Measurements from ENCODE around the gene RNF26.
A peak's percentile ranks its signal among the peaks of the same experiment; 100 is the strongest.

The RNF26 gene

GRCh38 chr11:119363851-119364590 lies 29.7 kb downstream of the RNF26 start:
- POLR2A ChIA-PET = no interaction called here

GRCh38 chr11:119365071-119365591 lies 30.8 kb downstream of the RNF26 start:
- Histone ChIP-seq H3K27ac (ENCODE audit: insufficient read depth in 1 of 2, low read depth in 1 of 2, low read length in 2 of 2, poor library complexity in 1 of 2, severe bottlenecking in 2 of 2) (no peak overlapping the region), H3K4me1 (ENCODE audit: control extremely low read depth in 1 of 4, control insufficient read depth in 4 of 4, insufficient read depth in 4 of 4, low read length in 3 of 4) (peaks cover 0 to 26% (median 13%) of the 10 kb centered on the region in 4 experiments), H3K27me3 (replicated peaks in 2 of 5; ENCODE audit: control insufficient read depth in 4 of 5, insufficient read depth in 5 of 5, low read length in 4 of 5) (peaks cover 3 to 50% (median 29%) of the 10 kb centered on the region in 5 experiments), H3K9me3 (ENCODE audit: control extremely low read depth in 1 of 5, control insufficient read depth in 4 of 5, insufficient read depth in 2 of 5, low read depth in 1 of 5, low read length in 4 of 5) (no peaks in the 10 kb centered on the region), H3K4me3 (ENCODE audit: control insufficient read depth in 1 of 7, extremely low read depth in 1 of 7, insufficient read depth in 4 of 7, low read depth in 2 of 7, low read length in 6 of 7) (no peak overlapping the region), H3K36me3 (ENCODE audit: control insufficient read depth in 4 of 4, insufficient read depth in 4 of 4, low read length in 3 of 4) (no peaks in the 10 kb centered on the region)
- ChIA-PET CTCF (interaction anchor here (1.2 to 2.1 kb wide), 8 partner anchors 9 to 110 kb away, joined by 3 to 12 read pairs (median 5); partner anchors contain the start of gene USP2), POLR2A (no interaction called here)
- DNase-seq = no peak
- WGBS (ENCODE audit: insufficient coverage) = 89% methylated on average over 6 of the region's 6 CpGs

More at GRCh38 chr11:119363851-119364590, 29.7 kb downstream of the RNF26 start:
- WGBS (ENCODE audit: insufficient coverage) = 2% methylated on average over 59 of the region's 88 CpGs
- H3K27ac ChIP-seq (ENCODE audit: insufficient read depth in 1 of 2, low read depth in 1 of 2, low read length in 2 of 2, poor library complexity in 1 of 2, severe bottlenecking in 2 of 2) = no peak overlapping the region
- peak; percentile 29 to 55 (median 53) for DNase-seq
- no peaks in the 10 kb centered on the region for H3K36me3 ChIP-seq (ENCODE audit: control insufficient read depth in 4 of 4, insufficient read depth in 4 of 4, low read length in 3 of 4)
- peaks cover 3 to 50% (median 29%) of the 10 kb centered on the region in 5 experiments for H3K27me3 ChIP-seq (replicated peaks in 2 of 5; ENCODE audit: control insufficient read depth in 4 of 5, insufficient read depth in 5 of 5, low read length in 4 of 5)
- no peaks in the 10 kb centered on the region for H3K9me3 ChIP-seq (ENCODE audit: control extremely low read depth in 1 of 5, control insufficient read depth in 4 of 5, insufficient read depth in 2 of 5, low read depth in 1 of 5, low read length in 4 of 5)
- CTCF ChIA-PET = interaction anchor here (1.2 to 2.1 kb wide), 8 partner anchors 8 to 111 kb away, joined by 3 to 12 read pairs (median 5); partner anchors contain the start of gene USP2
- peak overlapping the region in 6 of 7 experiments; percentile 32 to 59 (median 52) for H3K4me3 ChIP-seq (ENCODE audit: control insufficient read depth in 1 of 7, extremely low read depth in 1 of 7, insufficient read depth in 4 of 7, low read depth in 2 of 7, low read length in 6 of 7)
- peaks cover 0 to 37% (median 20%) of the 10 kb centered on the region in 4 experiments for H3K4me1 ChIP-seq (ENCODE audit: control extremely low read depth in 1 of 4, control insufficient read depth in 4 of 4, insufficient read depth in 4 of 4, low read length in 3 of 4)

GRCh38 chr11:119366690-119367620 lies 32.6 kb downstream of the RNF26 start:
- ChIA-PET CTCF (interaction anchor here (1.0 to 6.0 kb wide), 6 partner anchors 8 to 43 kb away, joined by 3 to 51 read pairs (median 4); partner anchors contain the start of gene USP2), POLR2A (no interaction called here)
- Histone ChIP-seq H3K27me3 (replicated peaks in 2 of 5; ENCODE audit: control insufficient read depth in 4 of 5, insufficient read depth in 5 of 5, low read length in 4 of 5) (peaks cover 3 to 48% (median 31%) of the 10 kb centered on the region in 5 experiments), H3K4me1 (ENCODE audit: control extremely low read depth in 1 of 4, control insufficient read depth in 4 of 4, insufficient read depth in 4 of 4, low read length in 3 of 4) (peaks cover 0 to 16% (median 12%) of the 10 kb centered on the region in 4 experiments), H3K9me3 (ENCODE audit: control extremely low read depth in 1 of 5, control insufficient read depth in 4 of 5, insufficient read depth in 2 of 5, low read depth in 1 of 5, low read length in 4 of 5) (no peaks in the 10 kb centered on the region), H3K4me3 (ENCODE audit: control insufficient read depth in 1 of 7, extremely low read depth in 1 of 7, insufficient read depth in 4 of 7, low read depth in 2 of 7, low read length in 6 of 7) (no peak overlapping the region), H3K27ac (ENCODE audit: insufficient read depth in 1 of 2, low read depth in 1 of 2, low read length in 2 of 2, poor library complexity in 1 of 2, severe bottlenecking in 2 of 2) (no peak overlapping the region), H3K36me3 (ENCODE audit: control insufficient read depth in 4 of 4, insufficient read depth in 4 of 4, low read length in 3 of 4) (no peaks in the 10 kb centered on the region)
- 95% methylated on average over 7 of the region's 11 CpGs for WGBS (ENCODE audit: insufficient coverage)
- DNase-seq = no peak

- no peak overlapping the region for H3K27ac ChIP-seq (ENCODE audit: insufficient read depth in 1 of 2, low read depth in 1 of 2, low read length in 2 of 2, poor library complexity in 1 of 2, severe bottlenecking in 2 of 2)
- H3K4me1 ChIP-seq (ENCODE audit: control extremely low read depth in 1 of 4, control insufficient read depth in 4 of 4, insufficient read depth in 4 of 4, low read length in 3 of 4) = peaks cover 0 to 16% (median 12%) of the 10 kb centered on the region in 4 experiments
- H3K36me3 ChIP-seq (ENCODE audit: control insufficient read depth in 4 of 4, insufficient read depth in 4 of 4, low read length in 3 of 4) = no peaks in the 10 kb centered on the region
- 96% methylated on average over 7 of the region's 9 CpGs for WGBS (ENCODE audit: insufficient coverage)
- ChIA-PET CTCF (interaction anchor here (0.9 to 6.0 kb wide), 8 partner anchors 8 to 109 kb away, joined by 3 to 51 read pairs (median 4); partner anchors contain the start of gene USP2), POLR2A (no interaction called here)
- H3K4me3 ChIP-seq (ENCODE audit: control insufficient read depth in 1 of 7, extremely low read depth in 1 of 7, insufficient read depth in 4 of 7, low read depth in 2 of 7, low read length in 6 of 7) = no peak overlapping the region
- no peaks in the 10 kb centered on the region for H3K9me3 ChIP-seq (ENCODE audit: control extremely low read depth in 1 of 5, control insufficient read depth in 4 of 5, insufficient read depth in 2 of 5, low read depth in 1 of 5, low read length in 4 of 5)
- H3K27me3 ChIP-seq (replicated peaks in 2 of 5; ENCODE audit: control insufficient read depth in 4 of 5, insufficient read depth in 5 of 5, low read length in 4 of 5) = peaks cover 3 to 40% (median 24%) of the 10 kb centered on the region in 5 experiments
- DNase-seq = no peak
These were observed 33.4 kb downstream of the RNF26 start for GRCh38 chr11:119367661-119368120.

- CTCF ChIA-PET = interaction anchor here (0.9 to 6.0 kb wide), 10 partner anchors 9 to 108 kb away, joined by 3 to 51 read pairs (median 4); partner anchors contain the start of gene USP2
- H3K27me3 ChIP-seq (replicated peaks in 2 of 5; ENCODE audit: control insufficient read depth in 4 of 5, insufficient read depth in 5 of 5, low read length in 4 of 5) = peaks cover 3 to 34% (median 23%) of the 10 kb centered on the region in 5 experiments
- WGBS (ENCODE audit: insufficient coverage) = 91% methylated on average over 16 of the region's 17 CpGs
- POLR2A ChIA-PET = no interaction called here
- no peak overlapping the region for H3K4me3 ChIP-seq (ENCODE audit: control insufficient read depth in 1 of 7, extremely low read depth in 1 of 7, insufficient read depth in 4 of 7, low read depth in 2 of 7, low read length in 6 of 7)
- no peaks in the 10 kb centered on the region for H3K9me3 ChIP-seq (ENCODE audit: control extremely low read depth in 1 of 5, control insufficient read depth in 4 of 5, insufficient read depth in 2 of 5, low read depth in 1 of 5, low read length in 4 of 5)
- no peak for DNase-seq
- H3K36me3 ChIP-seq (ENCODE audit: control insufficient read depth in 4 of 4, insufficient read depth in 4 of 4, low read length in 3 of 4) = no peaks in the 10 kb centered on the region
- no peak overlapping the region for H3K27ac ChIP-seq (ENCODE audit: insufficient read depth in 1 of 2, low read depth in 1 of 2, low read length in 2 of 2, poor library complexity in 1 of 2, severe bottlenecking in 2 of 2)
- H3K4me1 ChIP-seq (ENCODE audit: control extremely low read depth in 1 of 4, control insufficient read depth in 4 of 4, insufficient read depth in 4 of 4, low read length in 3 of 4) = peaks cover 0 to 13% (median 8%) of the 10 kb centered on the region in 4 experiments
These were observed 34.1 kb downstream of the RNF26 start for GRCh38 chr11:119368121-119369034.
